AG09309 (cell line): ENCODE measurements around the gene OR10V1.

Experiments used
- DNase-seq: peaks from one replicate; pipeline ENCODE4 v3.0.0-alpha.2; 2010; ENCODE audit warnings: low read depth
- H3K4me3 ChIP-seq: 2 replicates; pipeline ENCODE4 v1.5.1; 2011; ENCODE audit warnings: mild to moderate bottlenecking, low read depth, low read length, moderate library complexity; ENCODE audit not compliant: control insufficient read depth
- TF ChIP-seq, protein P1 (sequence below): IDR thresholded peaks from 2 replicates; pipeline ENCODE4 v1.5.1; 2011; ENCODE audit warnings: mild to moderate bottlenecking, low read depth, low read length, inconsistent platforms; ENCODE audit not compliant: insufficient read depth, control insufficient read depth; ENCODE audit errors: missing control alignments

OR10V1 gene

GRCh38 chr11:59678813-59679165, 34.9 kb downstream of the OR10V1 start:
- H3K4me3 ChIP-seq, result no peak overlapping the region
- DNase-seq, result no peak
- TF ChIP-seq, protein P1, sequence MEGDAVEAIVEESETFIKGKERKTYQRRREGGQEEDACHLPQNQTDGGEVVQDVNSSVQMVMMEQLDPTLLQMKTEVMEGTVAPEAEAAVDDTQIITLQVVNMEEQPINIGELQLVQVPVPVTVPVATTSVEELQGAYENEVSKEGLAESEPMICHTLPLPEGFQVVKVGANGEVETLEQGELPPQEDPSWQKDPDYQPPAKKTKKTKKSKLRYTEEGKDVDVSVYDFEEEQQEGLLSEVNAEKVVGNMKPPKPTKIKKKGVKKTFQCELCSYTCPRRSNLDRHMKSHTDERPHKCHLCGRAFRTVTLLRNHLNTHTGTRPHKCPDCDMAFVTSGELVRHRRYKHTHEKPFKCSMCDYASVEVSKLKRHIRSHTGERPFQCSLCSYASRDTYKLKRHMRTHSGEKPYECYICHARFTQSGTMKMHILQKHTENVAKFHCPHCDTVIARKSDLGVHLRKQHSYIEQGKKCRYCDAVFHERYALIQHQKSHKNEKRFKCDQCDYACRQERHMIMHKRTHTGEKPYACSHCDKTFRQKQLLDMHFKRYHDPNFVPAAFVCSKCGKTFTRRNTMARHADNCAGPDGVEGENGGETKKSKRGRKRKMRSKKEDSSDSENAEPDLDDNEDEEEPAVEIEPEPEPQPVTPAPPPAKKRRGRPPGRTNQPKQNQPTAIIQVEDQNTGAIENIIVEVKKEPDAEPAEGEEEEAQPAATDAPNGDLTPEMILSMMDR, result no peak

DNA sequence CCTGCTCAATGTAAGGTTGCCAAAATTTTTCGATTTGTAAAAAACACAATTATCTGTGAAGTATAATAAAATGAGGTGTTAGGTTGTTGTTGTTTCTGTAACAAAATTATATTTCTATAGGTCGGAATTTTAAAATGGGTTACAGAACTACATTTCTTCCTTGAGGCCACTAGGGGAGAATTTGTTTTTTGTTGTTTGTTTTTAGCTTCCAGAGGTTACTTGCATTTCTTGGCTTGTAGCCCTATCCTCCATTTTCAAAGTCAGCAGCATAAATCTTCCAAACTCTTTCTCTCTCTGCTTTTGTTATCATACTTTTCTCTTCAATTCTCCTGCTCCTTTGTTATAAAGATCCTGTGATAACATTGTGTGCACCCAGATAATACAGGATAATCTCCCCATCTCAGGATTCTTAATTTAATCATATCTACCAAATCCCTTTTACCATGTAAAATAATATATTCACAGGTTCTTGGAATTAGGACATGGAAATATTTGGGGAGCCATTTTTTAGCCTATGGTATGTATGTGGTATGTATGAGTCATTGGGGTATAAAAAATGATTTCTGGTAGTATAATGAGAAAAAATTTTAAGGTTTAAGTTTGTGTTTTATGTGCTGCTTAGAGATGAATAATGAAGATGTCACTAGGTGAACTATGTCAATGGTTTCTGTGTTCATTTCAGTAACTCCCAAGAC, 35.4 kb downstream of the OR10V1 start:
- no peak for DNase-seq
- TF ChIP-seq, protein P1, result no peak
- H3K4me3 ChIP-seq, result no peak overlapping the region

DNA sequence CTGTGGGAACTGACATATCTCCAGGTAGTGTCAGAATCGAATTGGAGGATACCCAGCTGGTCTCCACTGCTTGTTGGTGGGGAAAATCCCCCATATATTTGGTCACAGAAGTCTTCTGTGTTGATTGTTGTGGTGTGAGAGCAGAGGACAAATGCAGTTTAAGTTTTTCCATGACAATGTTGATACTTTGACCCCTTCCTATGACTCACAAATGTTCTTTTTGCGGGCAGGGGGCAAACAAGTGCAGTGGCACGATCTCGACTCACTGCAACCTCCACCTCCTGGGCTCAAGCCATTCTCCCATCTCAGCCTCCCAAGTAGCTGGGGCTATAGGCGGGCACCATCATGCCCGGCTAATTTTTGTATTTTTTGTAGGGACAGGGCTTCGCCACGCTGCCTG, 37.4 kb downstream of the OR10V1 start:
- no peak for DNase-seq
- TF ChIP-seq, protein P1, result no peak
- H3K4me3 ChIP-seq, result no peak overlapping the region

- TF ChIP-seq, protein P1, result no peak
- no peak for DNase-seq
- no peak overlapping the region for H3K4me3 ChIP-seq
These were observed 39.4 kb downstream of the OR10V1 start for GRCh38 chr11:59674291-59674690.

GRCh38 chr11:59673291-59673690, 40.4 kb downstream of the OR10V1 start:
- DNase-seq, result no peak
- no peak overlapping the region for H3K4me3 ChIP-seq
- TF ChIP-seq, protein P1, result no peak

- DNase-seq, result no peak
- TF ChIP-seq, protein P1, result no peak
These were observed 42.2 kb downstream of the OR10V1 start for GRCh38 chr11:59671471-59671870.

More at GRCh38 chr11:59671471-59671870, 42.2 kb downstream of the OR10V1 start:
- H3K4me3 ChIP-seq, result no peak overlapping the region
